Measurements from ENCODE around the gene TNF.

TNF gene

GRCh38 chr6:31626952-31627351 lies 51.6 kb downstream of the TNF start:
- no peak for DNase-seq (ENCODE audit: low read depth, low spot score)

GRCh38 chr6:31627690-31628287 lies 52.4 kb downstream of the TNF start:
- no peak for DNase-seq (ENCODE audit: low read depth, low spot score)

All from iPS DF 19.7 (cell line).